GM23338 (cell line): ENCODE measurements around the gene MCOLN2. TPM values are rescaled to one million over a fixed set of nuclear protein-coding genes. Genes with fewer than 3 reads are reported as not detected.

Source experiments
- ATAC-seq: fragments of 200-7000 bp; cut with Tn5 transposase; 3 replicates; pipeline ENCODE4 v1.9.1; 2020
- DNase-seq: peaks from one replicate; pipeline ENCODE4 v3.0.0-alpha.2; 2015; ENCODE audit warnings: low spot score
- H2AFZ ChIP-seq: fragments of 200-600 bp; sonication (generic); 2 replicates; pipeline ENCODE4 v1.8.0; 2016; ENCODE audit warnings: antibody characterized with exemption, mild to moderate bottlenecking, moderate library complexity
- H3F3A ChIP-seq: fragments of 200-600 bp; sonication (generic); replicated peaks from 2 replicates; pipeline ENCODE4 v1.8.0; 2017; ENCODE audit warnings: antibody characterized with exemption, mixed run types, low read depth
- H3K27ac ChIP-seq: fragments of 200-600 bp; sonication (generic); 2 replicates; pipeline ENCODE4 v1.6.1; 2016; ENCODE audit warnings: low read depth
- H3K27me3 ChIP-seq: fragments of 200-600 bp; sonication (generic); 2 replicates; pipeline ENCODE4 v1.8.0; 2016; ENCODE audit warnings: mild to moderate bottlenecking, mixed run types, moderate library complexity; ENCODE audit not compliant: insufficient read depth
- H3K36me3 ChIP-seq: fragments of 200-600 bp; sonication (generic); 2 replicates; pipeline ENCODE4 v1.8.0; 2016; ENCODE audit warnings: mild to moderate bottlenecking; ENCODE audit not compliant: insufficient read depth
- H3K4me1 ChIP-seq: fragments of 200-600 bp; sonication (generic); 2 replicates; pipeline ENCODE4 v1.8.0; 2016; ENCODE audit warnings: mild to moderate bottlenecking, moderate library complexity; ENCODE audit not compliant: insufficient read depth
- H3K4me2 ChIP-seq: fragments of 200-600 bp; sonication (generic); 2 replicates; pipeline ENCODE4 v1.7.1; 2017; ENCODE audit warnings: mixed run types
- H3K4me3 ChIP-seq: fragments of 200-600 bp; sonication (generic); 2 replicates; pipeline ENCODE4 v1.6.1; 2016; ENCODE audit warnings: mixed run types
- H3K79me2 ChIP-seq: fragments of 200-600 bp; sonication (generic); replicated peaks from 2 replicates; pipeline ENCODE4 v1.8.0; 2017; ENCODE audit warnings: mild to moderate bottlenecking; ENCODE audit not compliant: insufficient read depth
- H3K9me2 ChIP-seq: fragments of 200-600 bp; sonication (generic); 2 replicates; pipeline ENCODE4 v1.8.0; 2017; ENCODE audit not compliant: insufficient read depth
- H4K20me1 ChIP-seq: fragments of 200-600 bp; sonication (generic); replicated peaks from 2 replicates; pipeline ENCODE4 v1.8.0; 2017; ENCODE audit warnings: mild to moderate bottlenecking; ENCODE audit not compliant: insufficient read depth
- H3K27ac Mint-ChIP-seq: 2 replicates; pipeline ENCODE4 v1.8.0; 2020; ENCODE audit warnings: inconsistent platforms, mild to moderate bottlenecking, moderate library complexity, mixed read lengths
- H3K27me3 Mint-ChIP-seq: 3 replicates; pipeline ENCODE4 v1.8.0; 2022; ENCODE audit warnings: low read depth, mild to moderate bottlenecking, moderate library complexity, mixed read lengths, inconsistent platforms; ENCODE audit not compliant: insufficient read depth, poor library complexity
- H3K36me3 Mint-ChIP-seq: 3 replicates; pipeline ENCODE4 v1.8.0; 2021; ENCODE audit warnings: low read depth, mild to moderate bottlenecking, inconsistent platforms, moderate library complexity, mixed read lengths
- H3K4me1 Mint-ChIP-seq: 3 replicates; pipeline ENCODE4 v1.8.0; 2020; ENCODE audit warnings: mild to moderate bottlenecking, inconsistent platforms, mixed read lengths
- H3K4me3 Mint-ChIP-seq: 3 replicates; pipeline ENCODE4 v1.8.0; 2021; ENCODE audit warnings: moderate library complexity, mild to moderate bottlenecking, inconsistent platforms, mixed read lengths
- H3K9me3 Mint-ChIP-seq: 3 replicates; pipeline ENCODE4 v1.8.0; 2020; ENCODE audit warnings: moderate library complexity, mild to moderate bottlenecking, inconsistent platforms, mixed read lengths
- CREB1 ChIP-seq: fragments of 250-450 bp; sonication (Bioruptor Pico); IDR thresholded peaks from 2 replicates; pipeline ENCODE4 v1.5.0; 2020; ENCODE audit warnings: low read depth, mild to moderate bottlenecking, moderate library complexity
- EZH2 ChIP-seq: fragments of 200-600 bp; sonication (generic); IDR thresholded peaks from one replicate; pipeline ENCODE4 v1.8.0; 2017; ENCODE audit warnings: antibody characterized with exemption, mild to moderate bottlenecking, low read depth; ENCODE audit not compliant: unreplicated experiment
- EZH2phosphoT487 ChIP-seq: fragments of 200-600 bp; sonication (generic); IDR thresholded peaks from one replicate; pipeline ENCODE4 v1.8.1; 2018; ENCODE audit warnings: antibody characterized with exemption; ENCODE audit not compliant: unreplicated experiment
- STAT1 ChIP-seq: IDR thresholded peaks from one replicate; pipeline ENCODE4 v1.6.1; 2016; ENCODE audit warnings: antibody characterized with exemption; ENCODE audit not compliant: unreplicated experiment
- ZNF114 ChIP-seq: fragments of 250-450 bp; sonication (Bioruptor Pico); IDR thresholded peaks from 2 replicates; pipeline ENCODE4 v1.5.0; 2020; ENCODE audit warnings: mild to moderate bottlenecking, moderate library complexity
- ZNF331 ChIP-seq: fragments of 250-450 bp; sonication (Bioruptor Pico); IDR thresholded peaks from 2 replicates; pipeline ENCODE4 v1.5.0; 2020; ENCODE audit warnings: low read depth, mild to moderate bottlenecking, moderate library complexity
- polyA plus RNA-seq: library from polyadenylated mRNA; unstranded; fragments of >200 nt; fragmentation: Nextera tagmentation; extraction: Ambion mirVana; gene quantifications from 2 replicates; pipeline ENCODE4 v1.2.1, GENCODE V29; 2016
- total RNA-seq: library from RNA; depleted of rRNA; stranded (reverse); fragments of >200 nt; shearing (Covaris generic); gene quantifications from 2 replicates; pipeline ENCODE4 v1.2.3, GENCODE V29; 2014
- TF ChIP-seq, protein P1 (sequence below): fragments of 250-450 bp; sonication (Bioruptor Pico); IDR thresholded peaks from 2 replicates; pipeline ENCODE4 v1.5.0; 2020; ENCODE audit warnings: mild to moderate bottlenecking, moderate library complexity
- TF ChIP-seq, protein P2 (sequence below), 2 experiments: fragments of 200-600 bp in 1 of 2; sonication (generic) in 1 of 2; conservative IDR thresholded peaks; 2 replicates each; pipeline versions ENCODE4 v1.5.1 to v1.6.1; 2016 to 2017; ENCODE audit warnings: antibody characterized with exemption in 2 of 2, low read depth in 2 of 2, mild to moderate bottlenecking in 2 of 2, moderate library complexity in 1 of 2
- TF ChIP-seq, protein P3 (sequence below): IDR thresholded peaks from one replicate; pipeline ENCODE4 v1.6.1; 2018; ENCODE audit warnings: antibody characterized with exemption; ENCODE audit not compliant: unreplicated experiment

The MCOLN2 gene
- total and polyA plus RNA-seq, 2 experiments from 2014 or later = 2.7 to 10.0 TPM

GRCh38 chr1:84967666-84968065 is 29.2 kb downstream of the MCOLN2 start:
- no peak for TF ChIP-seq EZH2phosphoT487
- no peak for TF ChIP-seq ZNF331 (CRISPR knock-in tag)
- TF ChIP-seq, protein P1, sequence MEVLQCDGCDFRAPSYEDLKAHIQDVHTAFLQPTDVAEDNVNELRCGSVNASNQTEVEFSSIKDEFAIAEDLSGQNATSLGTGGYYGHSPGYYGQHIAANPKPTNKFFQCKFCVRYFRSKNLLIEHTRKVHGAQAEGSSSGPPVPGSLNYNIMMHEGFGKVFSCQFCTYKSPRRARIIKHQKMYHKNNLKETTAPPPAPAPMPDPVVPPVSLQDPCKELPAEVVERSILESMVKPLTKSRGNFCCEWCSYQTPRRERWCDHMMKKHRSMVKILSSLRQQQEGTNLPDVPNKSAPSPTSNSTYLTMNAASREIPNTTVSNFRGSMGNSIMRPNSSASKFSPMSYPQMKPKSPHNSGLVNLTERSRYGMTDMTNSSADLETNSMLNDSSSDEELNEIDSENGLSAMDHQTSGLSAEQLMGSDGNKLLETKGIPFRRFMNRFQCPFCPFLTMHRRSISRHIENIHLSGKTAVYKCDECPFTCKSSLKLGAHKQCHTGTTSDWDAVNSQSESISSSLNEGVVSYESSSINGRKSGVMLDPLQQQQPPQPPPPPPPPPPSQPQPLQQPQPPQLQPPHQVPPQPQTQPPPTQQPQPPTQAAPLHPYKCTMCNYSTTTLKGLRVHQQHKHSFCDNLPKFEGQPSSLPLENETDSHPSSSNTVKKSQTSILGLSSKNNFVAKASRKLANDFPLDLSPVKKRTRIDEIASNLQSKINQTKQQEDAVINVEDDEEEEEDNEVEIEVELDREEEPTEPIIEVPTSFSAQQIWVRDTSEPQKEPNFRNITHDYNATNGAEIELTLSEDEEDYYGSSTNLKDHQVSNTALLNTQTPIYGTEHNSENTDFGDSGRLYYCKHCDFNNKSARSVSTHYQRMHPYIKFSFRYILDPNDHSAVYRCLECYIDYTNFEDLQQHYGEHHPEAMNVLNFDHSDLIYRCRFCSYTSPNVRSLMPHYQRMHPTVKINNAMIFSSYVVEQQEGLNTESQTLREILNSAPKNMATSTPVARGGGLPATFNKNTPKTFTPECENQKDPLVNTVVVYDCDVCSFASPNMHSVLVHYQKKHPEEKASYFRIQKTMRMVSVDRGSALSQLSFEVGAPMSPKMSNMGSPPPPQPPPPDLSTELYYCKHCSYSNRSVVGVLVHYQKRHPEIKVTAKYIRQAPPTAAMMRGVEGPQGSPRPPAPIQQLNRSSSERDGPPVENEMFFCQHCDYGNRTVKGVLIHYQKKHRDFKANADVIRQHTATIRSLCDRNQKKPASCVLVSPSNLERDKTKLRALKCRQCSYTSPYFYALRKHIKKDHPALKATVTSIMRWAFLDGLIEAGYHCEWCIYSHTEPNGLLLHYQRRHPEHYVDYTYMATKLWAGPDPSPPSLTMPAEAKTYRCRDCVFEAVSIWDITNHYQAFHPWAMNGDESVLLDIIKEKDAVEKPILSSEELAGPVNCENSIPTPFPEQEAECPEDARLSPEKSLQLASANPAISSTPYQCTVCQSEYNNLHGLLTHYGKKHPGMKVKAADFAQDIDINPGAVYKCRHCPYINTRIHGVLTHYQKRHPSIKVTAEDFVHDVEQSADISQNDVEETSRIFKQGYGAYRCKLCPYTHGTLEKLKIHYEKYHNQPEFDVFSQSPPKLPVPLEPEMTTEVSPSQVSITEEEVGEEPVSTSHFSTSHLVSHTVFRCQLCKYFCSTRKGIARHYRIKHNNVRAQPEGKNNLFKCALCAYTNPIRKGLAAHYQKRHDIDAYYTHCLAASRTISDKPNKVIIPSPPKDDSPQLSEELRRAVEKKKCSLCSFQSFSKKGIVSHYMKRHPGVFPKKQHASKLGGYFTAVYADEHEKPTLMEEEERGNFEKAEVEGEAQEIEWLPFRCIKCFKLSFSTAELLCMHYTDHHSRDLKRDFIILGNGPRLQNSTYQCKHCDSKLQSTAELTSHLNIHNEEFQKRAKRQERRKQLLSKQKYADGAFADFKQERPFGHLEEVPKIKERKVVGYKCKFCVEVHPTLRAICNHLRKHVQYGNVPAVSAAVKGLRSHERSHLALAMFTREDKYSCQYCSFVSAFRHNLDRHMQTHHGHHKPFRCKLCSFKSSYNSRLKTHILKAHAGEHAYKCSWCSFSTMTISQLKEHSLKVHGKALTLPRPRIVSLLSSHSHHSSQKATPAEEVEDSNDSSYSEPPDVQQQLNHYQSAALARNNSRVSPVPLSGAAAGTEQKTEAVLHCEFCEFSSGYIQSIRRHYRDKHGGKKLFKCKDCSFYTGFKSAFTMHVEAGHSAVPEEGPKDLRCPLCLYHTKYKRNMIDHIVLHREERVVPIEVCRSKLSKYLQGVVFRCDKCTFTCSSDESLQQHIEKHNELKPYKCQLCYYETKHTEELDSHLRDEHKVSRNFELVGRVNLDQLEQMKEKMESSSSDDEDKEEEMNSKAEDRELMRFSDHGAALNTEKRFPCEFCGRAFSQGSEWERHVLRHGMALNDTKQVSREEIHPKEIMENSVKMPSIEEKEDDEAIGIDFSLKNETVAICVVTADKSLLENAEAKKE (CRISPR knock-in tag) = no peak
- TF ChIP-seq EZH2 = no peak
- TF ChIP-seq, protein P2, sequence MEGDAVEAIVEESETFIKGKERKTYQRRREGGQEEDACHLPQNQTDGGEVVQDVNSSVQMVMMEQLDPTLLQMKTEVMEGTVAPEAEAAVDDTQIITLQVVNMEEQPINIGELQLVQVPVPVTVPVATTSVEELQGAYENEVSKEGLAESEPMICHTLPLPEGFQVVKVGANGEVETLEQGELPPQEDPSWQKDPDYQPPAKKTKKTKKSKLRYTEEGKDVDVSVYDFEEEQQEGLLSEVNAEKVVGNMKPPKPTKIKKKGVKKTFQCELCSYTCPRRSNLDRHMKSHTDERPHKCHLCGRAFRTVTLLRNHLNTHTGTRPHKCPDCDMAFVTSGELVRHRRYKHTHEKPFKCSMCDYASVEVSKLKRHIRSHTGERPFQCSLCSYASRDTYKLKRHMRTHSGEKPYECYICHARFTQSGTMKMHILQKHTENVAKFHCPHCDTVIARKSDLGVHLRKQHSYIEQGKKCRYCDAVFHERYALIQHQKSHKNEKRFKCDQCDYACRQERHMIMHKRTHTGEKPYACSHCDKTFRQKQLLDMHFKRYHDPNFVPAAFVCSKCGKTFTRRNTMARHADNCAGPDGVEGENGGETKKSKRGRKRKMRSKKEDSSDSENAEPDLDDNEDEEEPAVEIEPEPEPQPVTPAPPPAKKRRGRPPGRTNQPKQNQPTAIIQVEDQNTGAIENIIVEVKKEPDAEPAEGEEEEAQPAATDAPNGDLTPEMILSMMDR (conservative IDR thresholded peaks at IDR 0.05; ENCODE audit: low read depth in 2 of 2) = no peak
- TF ChIP-seq STAT1 = no peak
- no peak for TF ChIP-seq ZNF114 (CRISPR knock-in tag)
- no peak for TF ChIP-seq CREB1
- TF ChIP-seq, protein P3, sequence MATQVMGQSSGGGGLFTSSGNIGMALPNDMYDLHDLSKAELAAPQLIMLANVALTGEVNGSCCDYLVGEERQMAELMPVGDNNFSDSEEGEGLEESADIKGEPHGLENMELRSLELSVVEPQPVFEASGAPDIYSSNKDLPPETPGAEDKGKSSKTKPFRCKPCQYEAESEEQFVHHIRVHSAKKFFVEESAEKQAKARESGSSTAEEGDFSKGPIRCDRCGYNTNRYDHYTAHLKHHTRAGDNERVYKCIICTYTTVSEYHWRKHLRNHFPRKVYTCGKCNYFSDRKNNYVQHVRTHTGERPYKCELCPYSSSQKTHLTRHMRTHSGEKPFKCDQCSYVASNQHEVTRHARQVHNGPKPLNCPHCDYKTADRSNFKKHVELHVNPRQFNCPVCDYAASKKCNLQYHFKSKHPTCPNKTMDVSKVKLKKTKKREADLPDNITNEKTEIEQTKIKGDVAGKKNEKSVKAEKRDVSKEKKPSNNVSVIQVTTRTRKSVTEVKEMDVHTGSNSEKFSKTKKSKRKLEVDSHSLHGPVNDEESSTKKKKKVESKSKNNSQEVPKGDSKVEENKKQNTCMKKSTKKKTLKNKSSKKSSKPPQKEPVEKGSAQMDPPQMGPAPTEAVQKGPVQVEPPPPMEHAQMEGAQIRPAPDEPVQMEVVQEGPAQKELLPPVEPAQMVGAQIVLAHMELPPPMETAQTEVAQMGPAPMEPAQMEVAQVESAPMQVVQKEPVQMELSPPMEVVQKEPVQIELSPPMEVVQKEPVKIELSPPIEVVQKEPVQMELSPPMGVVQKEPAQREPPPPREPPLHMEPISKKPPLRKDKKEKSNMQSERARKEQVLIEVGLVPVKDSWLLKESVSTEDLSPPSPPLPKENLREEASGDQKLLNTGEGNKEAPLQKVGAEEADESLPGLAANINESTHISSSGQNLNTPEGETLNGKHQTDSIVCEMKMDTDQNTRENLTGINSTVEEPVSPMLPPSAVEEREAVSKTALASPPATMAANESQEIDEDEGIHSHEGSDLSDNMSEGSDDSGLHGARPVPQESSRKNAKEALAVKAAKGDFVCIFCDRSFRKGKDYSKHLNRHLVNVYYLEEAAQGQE = no peak
- no peak for ATAC-seq
- Histone ChIP-seq H3K27ac (no peak overlapping the region), H4K20me1 (no peaks in the 10 kb centered on the region; the same call in 1 of the 2 replicates), H3K27me3 (no peaks in the 10 kb centered on the region), H3K4me2 (no peak overlapping the region), H3K4me3 (no peak overlapping the region), H3K9me2 (no peaks in the 10 kb centered on the region), H3K4me1 (no peaks in the 10 kb centered on the region), H3F3A (no peaks in the 10 kb centered on the region), H3K79me2 (no peaks in the 10 kb centered on the region), H3K36me3 (no peaks in the 10 kb centered on the region), H2AFZ (no peak overlapping the region)
- no peak overlapping the region for H3K27ac Mint-ChIP-seq
- H3K27me3 Mint-ChIP-seq = peaks cover 2% of the 10 kb centered on the region
- H3K9me3 Mint-ChIP-seq = peaks cover 7% of the 10 kb centered on the region; the same call in 2 of the 3 replicates
- H3K4me1 Mint-ChIP-seq = no peaks in the 10 kb centered on the region
- no peak for DNase-seq
- peaks cover 5% of the 10 kb centered on the region; the same call in 2 of the 3 replicates for H3K36me3 Mint-ChIP-seq
- H3K4me3 Mint-ChIP-seq = no peak overlapping the region
